ENCODE measurements around the gene CAMTA1. TPM values are rescaled to one million over a fixed set of nuclear protein-coding genes. Genes with fewer than 3 reads are reported as not detected.

CAMTA1 gene
- total and polyA plus RNA-seq, 9 of the 15 experiments (the other 6 are each of a cell fraction or from before 2014, with no cell fraction given) = 43.9 to 161 (median 65.9) TPM

GRCh38 chr1:7769673-7770412, 984.6 kb downstream of the CAMTA1 start (continued):
- TF ChIP-seq MCM2 (IDR thresholded peaks at IDR 0.05; ENCODE audit: low read depth) (no peak), CTBP1 (IDR thresholded peaks at IDR 0.05; ENCODE audit: borderline replicate concordance) (peak; percentile 66; the same call in 1 of the 2 replicates), SFPQ (IDR thresholded peaks at IDR 0.05; ENCODE audit: low read depth, low read length) (no peak), FOXO4 (CRISPR knock-in tag; IDR thresholded peaks at IDR 0.05) (no peak), SMAD4 (CRISPR knock-in tag; conservative IDR thresholded peaks at IDR 0.05) (no peak), GABPB1 (CRISPR knock-in tag; IDR thresholded peaks at IDR 0.05) (no peak), ZNF384 (IDR thresholded peaks at IDR 0.05; ENCODE audit: low read depth, low read length) (no peak), CEBPG (CRISPR knock-in tag; IDR thresholded peaks at IDR 0.05) (no peak), CEBPG (tag; conservative IDR thresholded peaks at IDR 0.05 in 1 of 2, IDR thresholded peaks at IDR 0.05 in 1 of 2) (peak; percentile 72 to 86), TSHZ1 (CRISPR knock-in tag; IDR thresholded peaks at IDR 0.05) (no peak), FOXJ3 (CRISPR knock-in tag; IDR thresholded peaks at IDR 0.05) (no peak), GMEB1 (CRISPR knock-in tag; IDR thresholded peaks at IDR 0.05) (no peak), CBFA2T2 (conservative IDR thresholded peaks at IDR 0.05) (0 out of 2 replicates have a peak, but pooled peaks have one; percentile 14), ZBTB17 (CRISPR knock-in tag; IDR thresholded peaks at IDR 0.05) (no peak)
